HCT116 (cell line): Measurements from ENCODE around the gene EPHB2. TPM values are rescaled to one million over a fixed set of nuclear protein-coding genes. Genes with fewer than 3 reads are reported as not detected.
A peak's percentile ranks its signal among the peaks of the same experiment; 100 is the strongest.

Source experiments
- ATAC-seq: fragments of 200-7000 bp; cut with Tn5 transposase; 2 replicates; pipeline ENCODE4 v1.9.1; 2020; ENCODE audit warnings: mild to moderate bottlenecking, moderate library complexity
- BruUV-seq: library from RNA; stranded (reverse); fragments of 400-500 nt; replicated peaks from 2 replicates; lab custom pipeline; 2021; lab: Mats Ljungman, UMichigan
- CTCF ChIA-PET: fragments of 300-600 bp; sonication (Branson Sonifier 250); formaldehyde crosslinking; loops from one replicate; lab custom pipeline; 2021; ENCODE audit warnings: antibody characterized with exemption; lab: Charles Lee
- POLR2A ChIA-PET: fragments of 300-600, 350-600 bp; sonication (Branson Sonifier 250); formaldehyde crosslinking; loops from one replicate; lab custom pipeline; 2021; ENCODE audit warnings: antibody characterized with exemption; lab: Charles Lee
- RAD21 ChIA-PET, 2 experiments: fragments of 300-600 bp; sonication (Branson Sonifier 250); formaldehyde crosslinking; loops; one replicate each; lab custom pipeline; 2023; ENCODE audit warnings: low total read pairs in 2 of 2; ENCODE audit not compliant: uncharacterized antibody in 2 of 2, unreplicated experiment in 2 of 2, low non-redundant PET in 1 of 2; lab: Charles Lee
- DNase-seq: peaks from one replicate; pipeline ENCODE4 v3.0.0-alpha.2; 2010; ENCODE audit warnings: low read depth, low spot score
- H2AFZ ChIP-seq: fragments of 200-600 bp; shearing (Covaris generic), sonication (generic); 2 replicates; pipeline ENCODE4 v1.6.1; 2017; ENCODE audit warnings: low read depth, mixed run types, mixed read lengths, antibody characterized with exemption, low read length; ENCODE audit not compliant: poor library complexity, severe bottlenecking
- H3K27ac ChIP-seq: 2 replicates; pipeline ENCODE4 v1.5.1; 2012; ENCODE audit warnings: low read depth, low read length
- H3K27me3 ChIP-seq: fragments of 200-600 bp; sonication (generic); 2 replicates; pipeline ENCODE4 v1.6.1; 2016; ENCODE audit warnings: mixed run types, low read length, mixed read lengths; ENCODE audit not compliant: insufficient read depth
- H3K36me3 ChIP-seq, 2 experiments: fragments of 200-500 bp in 1 of 2; fragments of 200-600 bp in 1 of 2; sonication (Bioruptor generic) in 1 of 2; sonication (generic) in 1 of 2; 2 replicates each; pipeline versions ENCODE4 v1.5.1 to v1.6.1; 2014 to 2016; ENCODE audit warnings: low read length in 2 of 2, inconsistent platforms in 1 of 2, mixed read lengths in 1 of 2, mixed run types in 1 of 2; ENCODE audit not compliant: insufficient read depth in 2 of 2, control insufficient read depth in 1 of 2
- H3K4me1 ChIP-seq, 2 experiments: fragments of 200-600 bp in 1 of 2; sonication (generic) in 1 of 2; 2 replicates each; pipeline versions ENCODE4 v1.5.1 to v1.6.1; 2012 to 2017; ENCODE audit warnings: low read length in 2 of 2, inconsistent platforms in 1 of 2, mild to moderate bottlenecking in 1 of 2, mixed read lengths in 1 of 2, mixed run types in 1 of 2, moderate library complexity in 1 of 2; ENCODE audit not compliant: insufficient read depth in 2 of 2, control insufficient read depth in 1 of 2
- H3K4me2 ChIP-seq: fragments of 200-600 bp; sonication (generic); 2 replicates; pipeline ENCODE4 v1.6.1; 2017; ENCODE audit warnings: mixed run types, low read length, mixed read lengths
- H3K4me3 ChIP-seq, 2 experiments: fragments of 200-600 bp in 1 of 2; sonication (generic) in 1 of 2; replicated peaks in 1 of 2; 2 replicates each; pipeline ENCODE4 v1.5.1; 2011 to 2016; ENCODE audit warnings: low read length in 2 of 2, control low read depth in 1 of 2, low read depth in 1 of 2, mild to moderate bottlenecking in 1 of 2, mixed read lengths in 1 of 2, mixed run types in 1 of 2
- H3K79me2 ChIP-seq: fragments of 200-600 bp; sonication (generic); 2 replicates; pipeline ENCODE4 v1.6.1; 2017; ENCODE audit warnings: mild to moderate bottlenecking, mixed run types, low read length, moderate library complexity, mixed read lengths; ENCODE audit not compliant: insufficient read depth
- H3K9ac ChIP-seq: fragments of 200-600 bp; sonication (generic); 2 replicates; pipeline ENCODE4 v1.6.1; 2016; ENCODE audit warnings: low read length, mixed read lengths
- H3K9me2 ChIP-seq: fragments of 200-600 bp; sonication (generic), shearing (Covaris generic); 2 replicates; pipeline ENCODE4 v1.6.1; 2017; ENCODE audit warnings: mixed run types, mild to moderate bottlenecking, moderate library complexity; ENCODE audit not compliant: insufficient read depth
- H3K9me3 ChIP-seq, 2 experiments: fragments of 200-500 bp in 1 of 2; fragments of 200-600 bp in 1 of 2; sonication (Bioruptor generic) in 1 of 2; sonication (generic) in 1 of 2; 2 replicates each; pipeline ENCODE4 v1.6.1; 2014 to 2017; ENCODE audit warnings: low read length in 2 of 2, mixed read lengths in 2 of 2, inconsistent platforms in 1 of 2, low read depth in 1 of 2, mild to moderate bottlenecking in 1 of 2, mixed run types in 1 of 2, moderate library complexity in 1 of 2; ENCODE audit not compliant: control insufficient read depth in 1 of 2, insufficient read depth in 1 of 2
- H4K20me1 ChIP-seq: fragments of 200-600 bp; sonication (generic), shearing (Covaris generic); 2 replicates; pipeline ENCODE4 v1.6.1; 2017; ENCODE audit warnings: mixed run types, mild to moderate bottlenecking, moderate library complexity; ENCODE audit not compliant: insufficient read depth
- CBX3 ChIP-seq: IDR thresholded peaks from 2 replicates; pipeline ENCODE4 v1.6.1; 2012; ENCODE audit warnings: low read depth
- CTCF ChIP-seq, 3 experiments: fragments of 200-600 bp in 1 of 3; sonication (generic) in 1 of 3; IDR thresholded peaks in 2 of 3; conservative IDR thresholded peaks in 1 of 3; 2 replicates each; pipeline ENCODE4 v1.5.1; 2012 to 2017; ENCODE audit warnings: low read depth in 2 of 3, low read length in 2 of 3, antibody characterized with exemption in 1 of 3, borderline replicate concordance in 1 of 3, control low read depth in 1 of 3, mild to moderate bottlenecking in 1 of 3, mixed read lengths in 1 of 3, mixed run types in 1 of 3, moderate library complexity in 1 of 3; ENCODE audit not compliant: insufficient read depth in 1 of 3
- EGR1 ChIP-seq: IDR thresholded peaks from 2 replicates; pipeline ENCODE4 v1.6.1; 2012; ENCODE audit warnings: low read depth
- FOSL1 ChIP-seq: IDR thresholded peaks from 2 replicates; pipeline ENCODE4 v1.6.1; 2012; ENCODE audit warnings: low read depth
- JUND ChIP-seq: IDR thresholded peaks from 2 replicates; pipeline ENCODE4 v1.6.1; 2012
- MAX ChIP-seq: IDR thresholded peaks from 2 replicates; pipeline ENCODE4 v1.6.1; 2012
- POLR2A ChIP-seq: IDR thresholded peaks from 2 replicates; pipeline ENCODE4 v1.7.0; 2011; ENCODE audit warnings: borderline replicate concordance; ENCODE audit not compliant: insufficient read depth, insufficient read length; ENCODE audit errors: extremely low read depth
- SP1 ChIP-seq: IDR thresholded peaks from 2 replicates; pipeline ENCODE4 v1.6.1; 2012; ENCODE audit warnings: low read depth
- intact Hi-C: fragments of 100-400 bp; cut with micrococcal nuclease; formaldehyde crosslinking; loops from 2 replicates; pipeline ENCODE4 v1.10.0; 2022
- total RNA-seq: library from RNA; stranded (reverse); gene quantifications from one replicate; pipeline ENCODE4 v1.2.1, GENCODE V29; 2021; ENCODE audit not compliant: unreplicated experiment

Gene EPHB2
- total RNA-seq, 1 experiment from 2014 or later: 19.5 TPM

- ChIA-PET CTCF (no interaction called here), RAD21 (no interaction called here), POLR2A (no interaction called here)
- Histone ChIP-seq H3K4me3 (no peak overlapping the region), H2AFZ (no peak overlapping the region), H3K27ac (no peak overlapping the region), H3K4me1 (no peaks in the 10 kb centered on the region), H3K27me3 (no peaks in the 10 kb centered on the region), H3K79me2 (no peaks in the 10 kb centered on the region), H3K9ac (no peak overlapping the region), H3K4me2 (no peak overlapping the region), H3K9me2 (no peaks in the 10 kb centered on the region), H3K36me3 (no peaks in the 10 kb centered on the region), H3K9me3 (no peaks in the 10 kb centered on the region), H4K20me1 (no peaks in the 10 kb centered on the region)
- BruUV-seq: TSS peak; percentile 48
- no peak for TF ChIP-seq CTCF (IDR thresholded peaks at IDR 0.05 in 2 of 3, conservative IDR thresholded peaks at IDR 0.05 in 1 of 3; ENCODE audit: borderline replicate concordance in 1 of 3, insufficient read depth in 1 of 3, low read depth in 2 of 3, low read length in 2 of 3)
- no peak for ATAC-seq
- intact Hi-C loops: no loop called here
- DNase-seq: no peak
Observed at GRCh38 chr1:22914156-22914555, 203.5 kb downstream of the EPHB2 start.

GRCh38 chr1:22914633-22915217, 204.1 kb downstream of the EPHB2 start:
- Histone ChIP-seq H3K4me3 (no peak overlapping the region), H3K9me2 (no peaks in the 10 kb centered on the region), H4K20me1 (no peaks in the 10 kb centered on the region), H3K9ac (no peak overlapping the region), H3K4me2 (no peak overlapping the region), H3K4me1 (no peaks in the 10 kb centered on the region), H3K79me2 (no peaks in the 10 kb centered on the region), H3K36me3 (no peaks in the 10 kb centered on the region), H3K27me3 (no peaks in the 10 kb centered on the region), H2AFZ (no peak overlapping the region), H3K9me3 (no peaks in the 10 kb centered on the region)
- RAD21 ChIA-PET: no interaction called here
- CTCF ChIA-PET: no interaction called here
- no peak for DNase-seq
- ATAC-seq: peak; percentile 47
- POLR2A ChIA-PET: no interaction called here
- intact Hi-C loops: no loop called here
- TF ChIP-seq POLR2A (no peak), FOSL1 (no peak), CTCF (IDR thresholded peaks at IDR 0.05 in 2 of 3, conservative IDR thresholded peaks at IDR 0.05 in 1 of 3; ENCODE audit: borderline replicate concordance in 1 of 3, insufficient read depth in 1 of 3, low read depth in 2 of 3, low read length in 2 of 3) (peak in 1 of 3 experiments; percentile 14; a peak in 1 of 6 replicates), SP1 (no peak), CBX3 (no peak), MAX (no peak), JUND (no peak), EGR1 (no peak)
- TF ChIP-seq, all 23 proteins: peak for 1
- BruUV-seq: no TSS peak
- no peak overlapping the region for H3K27ac ChIP-seq
